ENCODE data around the gene BRPF1. TPM values are rescaled to one million over a fixed set of nuclear protein-coding genes. Genes with fewer than 3 reads are reported as not detected.
A peak's percentile ranks its signal among the peaks of the same experiment; 100 is the strongest.

Gene BRPF1
- total RNA-seq, 1 donor = 14.5 TPM

- TF ChIP-seq, protein P1, sequence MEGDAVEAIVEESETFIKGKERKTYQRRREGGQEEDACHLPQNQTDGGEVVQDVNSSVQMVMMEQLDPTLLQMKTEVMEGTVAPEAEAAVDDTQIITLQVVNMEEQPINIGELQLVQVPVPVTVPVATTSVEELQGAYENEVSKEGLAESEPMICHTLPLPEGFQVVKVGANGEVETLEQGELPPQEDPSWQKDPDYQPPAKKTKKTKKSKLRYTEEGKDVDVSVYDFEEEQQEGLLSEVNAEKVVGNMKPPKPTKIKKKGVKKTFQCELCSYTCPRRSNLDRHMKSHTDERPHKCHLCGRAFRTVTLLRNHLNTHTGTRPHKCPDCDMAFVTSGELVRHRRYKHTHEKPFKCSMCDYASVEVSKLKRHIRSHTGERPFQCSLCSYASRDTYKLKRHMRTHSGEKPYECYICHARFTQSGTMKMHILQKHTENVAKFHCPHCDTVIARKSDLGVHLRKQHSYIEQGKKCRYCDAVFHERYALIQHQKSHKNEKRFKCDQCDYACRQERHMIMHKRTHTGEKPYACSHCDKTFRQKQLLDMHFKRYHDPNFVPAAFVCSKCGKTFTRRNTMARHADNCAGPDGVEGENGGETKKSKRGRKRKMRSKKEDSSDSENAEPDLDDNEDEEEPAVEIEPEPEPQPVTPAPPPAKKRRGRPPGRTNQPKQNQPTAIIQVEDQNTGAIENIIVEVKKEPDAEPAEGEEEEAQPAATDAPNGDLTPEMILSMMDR (IDR thresholded peaks at IDR 0.05; ENCODE audit: extremely low read depth, low read depth, low read length) = no peak
- no peak for DNase-seq (ENCODE audit: insufficient read length, low spot score, missing footprints)
- Histone ChIP-seq H3K27ac (ENCODE audit: low read depth, low read length) (no peak overlapping the region), H4K20me1 (ENCODE audit: insufficient read depth, low read length) (peaks cover 4% of the 10 kb centered on the region), H3K27me3 (ENCODE audit: insufficient read depth, low read length) (no peaks in the 10 kb centered on the region), H3K36me3 (ENCODE audit: insufficient read depth, low read length) (no peaks in the 10 kb centered on the region), H2AFZ (ENCODE audit: low read length) (no peak overlapping the region), H3K4me2 (ENCODE audit: insufficient read depth, low read length) (no peak overlapping the region), H3K4me3 (ENCODE audit: insufficient read depth, low read length) (no peak overlapping the region), H3K79me2 (ENCODE audit: insufficient read depth, low read length) (peaks cover 12% of the 10 kb centered on the region), H3K9me3 (ENCODE audit: low read depth, low read length) (no peaks in the 10 kb centered on the region), H3K4me1 (ENCODE audit: insufficient read depth, low read length) (peaks cover 16% of the 10 kb centered on the region)
These were observed 3.8 kb upstream of the BRPF1 start for GRCh38 chr3:9727743-9728142.

- no peak overlapping the region for H3K4me3 ChIP-seq (ENCODE audit: insufficient read depth, low read length)
- H3K36me3 ChIP-seq (ENCODE audit: insufficient read depth, low read length) = peaks cover 4% of the 10 kb centered on the region
- H3K27me3 ChIP-seq (ENCODE audit: insufficient read depth, low read length) = no peaks in the 10 kb centered on the region
- H3K4me2 ChIP-seq (ENCODE audit: insufficient read depth, low read length) = no peak overlapping the region
- no peak overlapping the region for H2AFZ ChIP-seq (ENCODE audit: low read length)
- peaks cover 29% of the 10 kb centered on the region for H3K79me2 ChIP-seq (ENCODE audit: insufficient read depth, low read length)
- H3K4me1 ChIP-seq (ENCODE audit: insufficient read depth, low read length) = peaks cover 21% of the 10 kb centered on the region
- no peaks in the 10 kb centered on the region for H3K9me3 ChIP-seq (ENCODE audit: low read depth, low read length)
- TF ChIP-seq, protein P1 (IDR thresholded peaks at IDR 0.05; ENCODE audit: extremely low read depth, low read depth, low read length) = no peak
- H4K20me1 ChIP-seq (ENCODE audit: insufficient read depth, low read length) = peaks cover 21% of the 10 kb centered on the region
- no peak for DNase-seq (ENCODE audit: insufficient read length, low spot score, missing footprints)
- no peak overlapping the region for H3K27ac ChIP-seq (ENCODE audit: low read depth, low read length)
These were observed 2.1 kb upstream of the BRPF1 start for GRCh38 chr3:9729419-9729818.

- Histone ChIP-seq H3K9me3 (ENCODE audit: low read depth, low read length) (no peaks in the 10 kb centered on the region), H3K4me1 (ENCODE audit: insufficient read depth, low read length) (peaks cover 21% of the 10 kb centered on the region), H3K27ac (ENCODE audit: low read depth, low read length) (peak overlapping the region; percentile 74), H3K79me2 (ENCODE audit: insufficient read depth, low read length) (peaks cover 41% of the 10 kb centered on the region), H3K27me3 (ENCODE audit: insufficient read depth, low read length) (no peaks in the 10 kb centered on the region), H3K36me3 (ENCODE audit: insufficient read depth, low read length) (peaks cover 16% of the 10 kb centered on the region), H3K4me2 (ENCODE audit: insufficient read depth, low read length) (peak overlapping the region; percentile 97), H3K4me3 (ENCODE audit: insufficient read depth, low read length) (peak overlapping the region; percentile 91), H4K20me1 (ENCODE audit: insufficient read depth, low read length) (peaks cover 24% of the 10 kb centered on the region), H2AFZ (ENCODE audit: low read length) (peak overlapping the region; percentile 96)
- TF ChIP-seq, protein P1 (IDR thresholded peaks at IDR 0.05; ENCODE audit: extremely low read depth, low read depth, low read length) = no peak
- DNase-seq (ENCODE audit: insufficient read length, low spot score, missing footprints) = no peak
These were observed 804 bp upstream of the BRPF1 start for GRCh38 chr3:9730657-9731205.

DNA sequence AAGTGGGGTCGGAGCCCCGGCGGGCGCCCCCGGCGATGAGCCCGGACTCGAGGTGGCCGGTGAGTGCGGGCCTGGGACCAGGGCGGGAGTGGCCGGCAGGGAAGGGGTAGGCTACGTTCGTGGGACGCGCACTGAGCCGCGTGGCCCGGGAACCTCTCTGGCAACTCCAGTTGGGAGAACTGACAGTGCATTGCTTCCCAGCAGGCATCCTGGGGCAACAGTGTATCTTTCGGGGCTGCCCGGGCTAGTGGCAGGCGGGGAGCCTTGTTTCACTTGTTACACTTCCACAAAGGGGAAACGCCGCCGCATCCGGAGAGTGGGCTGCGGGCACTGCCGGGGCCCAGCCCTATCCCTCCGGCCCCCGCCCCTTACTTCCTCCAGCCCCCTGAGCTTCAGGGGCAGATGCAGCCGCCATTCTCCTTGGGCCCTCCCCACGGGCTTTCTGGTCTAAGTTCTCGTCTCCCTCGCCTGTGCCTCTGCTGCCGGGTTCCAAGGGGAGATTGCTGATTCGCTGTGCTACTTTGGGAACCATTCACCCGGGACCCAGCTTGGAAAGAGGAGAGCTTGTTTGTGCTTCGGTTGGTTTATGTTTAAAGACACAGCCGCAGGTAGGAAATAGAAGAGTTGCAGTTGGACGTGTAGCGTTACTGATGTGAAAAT, 675 bp downstream of the BRPF1 start:
- peak overlapping the region; percentile 80 for H3K4me2 ChIP-seq (ENCODE audit: insufficient read depth, low read length)
- H3K9me3 ChIP-seq (ENCODE audit: low read depth, low read length) = no peaks in the 10 kb centered on the region
- TF ChIP-seq, protein P1 (IDR thresholded peaks at IDR 0.05; ENCODE audit: extremely low read depth, low read depth, low read length) = no peak
- peak; percentile 92 for DNase-seq (ENCODE audit: insufficient read length, low spot score, missing footprints)
- peak overlapping the region; percentile 97 for H2AFZ ChIP-seq (ENCODE audit: low read length)
- H3K36me3 ChIP-seq (ENCODE audit: insufficient read depth, low read length) = peaks cover 23% of the 10 kb centered on the region
- peaks cover 21% of the 10 kb centered on the region for H3K4me1 ChIP-seq (ENCODE audit: insufficient read depth, low read length)
- peak overlapping the region; percentile 91 for H3K4me3 ChIP-seq (ENCODE audit: insufficient read depth, low read length)
- peak overlapping the region; percentile 99 for H3K27ac ChIP-seq (ENCODE audit: low read depth, low read length)
- H3K27me3 ChIP-seq (ENCODE audit: insufficient read depth, low read length) = no peaks in the 10 kb centered on the region
- H3K79me2 ChIP-seq (ENCODE audit: insufficient read depth, low read length) = peaks cover 54% of the 10 kb centered on the region
- H4K20me1 ChIP-seq (ENCODE audit: insufficient read depth, low read length) = peaks cover 33% of the 10 kb centered on the region
